Measurements from ENCODE around the gene ZXDC. TPM values are rescaled to one million over a fixed set of nuclear protein-coding genes. Genes with fewer than 3 reads are reported as not detected.

The ZXDC gene
- total and polyA plus RNA-seq, 9 of the 15 experiments (the other 6 are each of a cell fraction or from before 2014, with no cell fraction given) = 0.59 to 13.4 (median 7.3) TPM

DNA sequence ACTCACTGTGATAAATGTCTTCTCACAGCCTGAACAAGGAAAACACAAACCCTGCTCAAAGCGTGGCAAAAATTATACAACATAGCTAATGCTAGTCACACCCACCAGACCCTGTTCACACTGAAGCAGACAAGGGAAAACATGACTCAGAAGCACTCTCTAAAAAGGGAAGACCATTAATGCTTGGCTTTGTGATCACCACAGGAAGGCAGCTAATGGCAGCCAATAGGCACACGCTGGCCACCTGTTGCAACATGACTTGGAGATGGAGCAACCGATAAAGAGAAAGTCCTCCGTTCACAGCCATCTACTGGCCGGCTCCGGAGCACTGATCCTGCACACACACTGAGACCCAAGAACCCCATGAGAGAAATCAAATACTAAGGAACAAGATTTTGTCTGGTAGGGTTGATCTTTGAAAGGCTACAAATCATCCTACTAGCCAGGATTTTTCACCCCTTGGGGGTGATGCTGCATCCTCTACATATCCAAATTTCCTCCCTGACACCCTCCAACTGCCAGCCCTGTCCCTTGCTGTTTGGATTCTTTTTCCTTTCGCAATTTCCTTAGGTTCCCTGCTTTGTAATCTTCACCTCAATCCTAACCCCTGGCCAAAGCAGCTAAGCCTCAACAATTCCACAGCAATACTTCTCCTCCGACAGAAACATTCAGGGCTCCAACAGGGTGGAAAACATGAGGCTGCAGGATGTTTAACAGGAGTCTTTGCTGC, 3.2 kb downstream of the ZXDC start (continued):
- TF ChIP-seq POLR2B (IDR thresholded peaks at IDR 0.05; ENCODE audit: low read depth, partially characterized antibody) (no peak), YY1 (IDR thresholded peaks at IDR 0.05; ENCODE audit: borderline replicate concordance in 1 of 3, control insufficient read depth in 1 of 3, extremely low read depth in 1 of 3, insufficient read depth in 3 of 3, insufficient read length in 1 of 3, insufficient replicate concordance in 2 of 3, low read depth in 1 of 3, low read length in 2 of 3) (peak in 1 of 3 experiments; percentile 52), MYC (IDR thresholded peaks at IDR 0.05; ENCODE audit: low read depth, low read length) (peak; percentile 48), MYC (CRISPR knock-in tag; IDR thresholded peaks at IDR 0.05; ENCODE audit: borderline replicate concordance, low read depth) (no peak), NR3C1 (CRISPR knock-in tag; IDR thresholded peaks at IDR 0.05) (no peak), RBBP5 (IDR thresholded peaks at IDR 0.05; ENCODE audit: borderline replicate concordance, insufficient read depth, low read length, poor library complexity, severe bottlenecking) (no peak), MAFK (IDR thresholded peaks at IDR 0.05; ENCODE audit: low read length) (no peak), ZNF384 (IDR thresholded peaks at IDR 0.05; ENCODE audit: low read depth, low read length) (no peak), TEAD4 (IDR thresholded peaks at IDR 0.05; ENCODE audit: low read length) (peak; percentile 43; the same call in 1 of the 2 replicates), TEAD4 (CRISPR knock-in tag; IDR thresholded peaks at IDR 0.05; ENCODE audit: borderline replicate concordance) (no peak), NFIX (CRISPR knock-in tag; IDR thresholded peaks at IDR 0.05; ENCODE audit: low read depth) (no peak), GTF2E2 (tag; IDR thresholded peaks at IDR 0.05) (no peak), KLF16 (IDR thresholded peaks at IDR 0.05) (no peak), ZNF347 (CRISPR knock-in tag; IDR thresholded peaks at IDR 0.05; ENCODE audit: low read depth) (no peak), ASH1L (IDR thresholded peaks at IDR 0.05; ENCODE audit: borderline replicate concordance, low read depth, partially characterized antibody) (no peak), EP300 (IDR thresholded peaks at IDR 0.05; ENCODE audit: low read length) (peak; percentile 44), SAFB2 (IDR thresholded peaks at IDR 0.05; ENCODE audit: borderline replicate concordance, low read depth, low read length, severe bottlenecking) (no peak), CTBP1 (IDR thresholded peaks at IDR 0.05; ENCODE audit: borderline replicate concordance) (peak; percentile 74), GATA2 (CRISPR knock-in tag; IDR thresholded peaks at IDR 0.05) (peak; percentile 79), RUNX1 (IDR thresholded peaks at IDR 0.05; ENCODE audit: low read depth) (no peak), ZKSCAN8 (CRISPR knock-in tag; IDR thresholded peaks at IDR 0.05) (no peak), RCOR1 (IDR thresholded peaks at IDR 0.05; ENCODE audit: borderline replicate concordance in 1 of 2, low read depth in 2 of 2, low read length in 2 of 2) (peak in 1 of 2 experiments; percentile 62; a peak in 2 of 4 replicates)
- TF ChIP-seq, protein P1, sequence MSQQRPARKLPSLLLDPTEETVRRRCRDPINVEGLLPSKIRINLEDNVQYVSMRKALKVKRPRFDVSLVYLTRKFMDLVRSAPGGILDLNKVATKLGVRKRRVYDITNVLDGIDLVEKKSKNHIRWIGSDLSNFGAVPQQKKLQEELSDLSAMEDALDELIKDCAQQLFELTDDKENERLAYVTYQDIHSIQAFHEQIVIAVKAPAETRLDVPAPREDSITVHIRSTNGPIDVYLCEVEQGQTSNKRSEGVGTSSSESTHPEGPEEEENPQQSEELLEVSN (IDR thresholded peaks at IDR 0.05; ENCODE audit: borderline replicate concordance in 1 of 2, extremely low read depth in 1 of 2, insufficient read depth in 1 of 2, insufficient read length in 1 of 2, low read depth in 1 of 2, low read length in 1 of 2, poor library complexity in 1 of 2, severe bottlenecking in 1 of 2) = peak; percentile 27 to 56
- TF ChIP-seq, protein P2, sequence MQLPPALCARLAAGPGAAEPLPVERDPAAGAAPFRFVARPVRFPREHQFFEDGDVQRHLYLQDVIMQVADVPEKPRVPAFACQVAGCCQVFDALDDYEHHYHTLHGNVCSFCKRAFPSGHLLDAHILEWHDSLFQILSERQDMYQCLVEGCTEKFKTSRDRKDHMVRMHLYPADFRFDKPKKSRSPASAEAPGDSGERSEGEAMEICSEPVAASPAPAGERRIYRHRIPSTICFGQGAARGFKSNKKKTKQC (CRISPR knock-in tag; IDR thresholded peaks at IDR 0.05) = no peak
